ENCODE results near the gene ZNF831. TPM values are rescaled to one million over a fixed set of nuclear protein-coding genes. Genes with fewer than 3 reads are reported as not detected.

The ZNF831 gene
- total RNA-seq, 4 donors from 2014 or later: 0.20 to 3.8 (median 2.3) TPM

Other genes with a start within 250 kb of the ZNF831 start
- 10 to 100 TPM; 43.7 to 68.1 (median 55.1) TPM for gene NELFCD, start 182.6 kb upstream of the ZNF831 start, total RNA-seq
- gene CTSZ, start 156.6 kb upstream of the ZNF831 start, total RNA-seq: 100 to 1,000 TPM in 3 of 4 donors, 10 to 100 TPM in 1; 61.9 to 246 (median 226) TPM
- not detected for gene TUBB1, start 144.4 kb upstream of the ZNF831 start, total RNA-seq
- 10 to 100 TPM in 3 of 4 donors, 1 to 10 TPM in 1; 7.2 to 33.0 (median 25.8) TPM for gene ATP5F1E, start 131.5 kb upstream of the ZNF831 start, total RNA-seq
- 100 to 1,000 TPM in 2 of 4 donors, 10 to 100 TPM in 2; 25.3 to 119 (median 67.8) TPM for gene PRELID3B, start 121.0 kb upstream of the ZNF831 start, total RNA-seq
- gene EDN3, start 136.8 kb downstream of the ZNF831 start, total RNA-seq: 100 to 1,000 TPM in 1 of 4 donors, 10 to 100 TPM in 3; 13.1 to 127 (median 76.8) TPM